Measurements from ENCODE around the gene FAIM2.
"Not testable (repeated sequence)": the region's sequence is repeated elsewhere in the genome, so short reads cannot be mapped to it uniquely, and the experiment has no call there.

The FAIM2 gene

DNA sequence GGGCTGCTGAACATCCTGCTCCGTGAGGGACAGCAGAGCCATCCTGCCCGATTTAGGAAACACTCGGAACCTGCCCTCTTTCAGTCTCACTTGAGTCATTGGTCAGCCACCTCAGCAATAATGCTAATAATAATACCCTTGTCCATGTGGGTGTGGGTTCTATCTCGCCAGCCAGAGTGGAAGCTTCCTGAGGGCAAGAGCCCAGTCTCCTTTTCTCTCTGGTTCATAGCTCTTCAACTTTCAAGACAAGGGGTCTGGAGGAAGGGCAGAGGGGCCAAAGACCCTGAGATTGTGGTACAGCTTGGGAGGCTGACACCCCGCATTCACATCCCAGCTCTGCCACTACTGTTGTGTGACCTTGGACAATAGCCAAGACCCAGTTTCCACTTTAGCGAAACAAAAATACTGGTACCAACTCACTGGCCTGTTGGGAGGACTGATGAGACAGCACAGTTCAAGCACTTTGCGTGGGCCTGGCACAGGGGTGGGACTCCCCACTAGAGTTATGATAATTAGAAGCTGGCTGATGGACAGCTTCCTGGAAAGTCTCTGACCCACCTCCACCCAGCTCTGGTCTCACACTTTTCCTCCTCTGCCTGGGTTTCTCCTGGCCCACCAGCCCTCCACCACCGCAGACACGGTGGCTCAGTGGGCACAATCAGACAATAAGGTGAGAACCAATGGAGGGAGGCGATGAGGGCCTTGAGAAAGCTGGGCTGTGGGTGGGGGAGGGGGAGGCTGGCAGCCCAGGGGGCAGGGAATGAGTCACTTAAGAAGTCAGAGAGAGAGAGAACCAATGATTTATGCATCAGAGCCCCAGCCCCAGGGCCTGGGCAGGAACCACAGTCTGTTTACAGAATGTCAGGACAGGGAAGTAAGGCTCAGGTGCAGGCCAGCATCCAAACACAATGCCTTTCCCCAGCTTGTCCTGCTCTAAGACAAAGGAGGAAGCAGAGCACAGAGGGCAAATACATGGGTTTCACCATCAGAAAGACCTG is 9.6 kb downstream of the FAIM2 start:
- DNase-seq: peak; percentile 42

DNA sequence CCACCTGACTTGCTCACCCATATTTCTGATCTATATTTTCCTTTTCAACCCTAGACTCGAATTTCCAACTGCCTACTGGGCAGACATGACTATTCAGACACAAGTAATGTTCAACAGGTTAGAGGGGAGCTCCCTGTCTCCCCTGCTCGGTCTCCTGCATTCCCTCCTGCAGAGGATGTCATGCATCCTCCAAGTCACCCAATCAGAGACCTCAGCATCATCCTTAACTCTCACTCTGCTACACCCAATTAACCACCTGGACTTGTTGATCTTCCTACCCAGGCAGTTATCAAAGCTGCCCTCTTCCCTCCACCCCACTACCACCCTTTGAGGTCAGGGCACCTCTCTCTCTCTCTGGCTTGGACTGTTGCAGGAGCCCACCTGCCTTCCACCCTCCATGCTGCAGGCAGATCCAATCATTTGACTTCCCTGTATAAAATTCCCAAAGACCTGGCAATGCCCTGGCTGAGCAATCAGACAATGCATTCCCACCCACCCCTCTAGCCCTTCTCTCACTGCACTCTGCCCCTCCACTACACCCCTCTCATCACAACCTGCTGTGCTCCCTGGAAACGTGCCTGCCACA is 10.9 kb downstream of the FAIM2 start:
- no peak for DNase-seq

DNA sequence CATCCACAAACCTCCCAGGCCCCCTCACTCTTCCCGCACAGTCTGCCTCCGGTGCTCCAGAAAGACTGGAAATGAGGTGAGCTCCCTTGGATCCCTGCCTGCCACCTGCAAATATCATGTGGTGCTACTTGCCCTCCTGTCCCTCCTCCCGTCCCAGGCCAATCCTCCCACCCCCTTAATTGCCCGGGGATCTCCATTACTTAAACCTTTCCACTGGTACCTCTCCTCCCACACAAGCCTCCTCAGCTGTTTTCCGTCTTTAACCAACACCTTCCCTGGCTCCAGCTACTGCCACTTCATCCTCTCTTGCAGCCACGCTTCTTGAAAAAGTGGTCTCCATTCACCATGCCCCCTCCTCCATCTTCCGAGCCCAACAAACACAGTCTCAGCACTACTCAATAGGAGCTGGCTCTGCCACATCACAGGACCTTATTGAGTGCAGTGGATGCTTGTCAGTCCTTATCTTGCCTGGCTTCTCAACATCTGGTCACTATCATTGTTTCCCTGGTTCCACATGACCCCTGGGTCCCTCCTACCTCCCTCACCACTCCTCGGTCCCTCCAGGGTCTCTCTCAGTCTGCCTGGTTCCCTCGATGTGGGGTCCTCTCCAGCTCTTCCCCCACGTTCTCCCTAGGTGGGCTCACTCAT is 11.5 kb downstream of the FAIM2 start:
- DNase-seq: no peak

DNA sequence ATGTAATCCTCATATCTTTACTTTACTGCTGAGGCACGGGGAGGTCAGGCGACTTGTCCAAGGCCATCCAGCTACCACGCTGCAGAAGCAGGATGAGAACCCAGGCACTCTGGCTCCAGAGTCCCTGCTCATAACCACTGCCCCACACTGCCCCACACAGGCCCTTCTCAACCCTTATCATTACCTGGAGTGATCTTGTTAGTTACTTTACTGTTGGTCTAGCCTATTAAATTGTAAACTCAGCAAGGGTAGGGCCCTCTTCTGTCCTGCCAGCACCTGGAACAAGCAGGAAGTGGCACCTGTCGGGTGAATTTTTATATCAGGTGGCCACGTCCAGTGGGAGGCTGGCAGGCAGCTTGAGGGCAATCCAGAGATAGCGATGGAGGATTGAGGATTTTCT is 12.2 kb downstream of the FAIM2 start:
- peak; percentile 12 for DNase-seq

DNA sequence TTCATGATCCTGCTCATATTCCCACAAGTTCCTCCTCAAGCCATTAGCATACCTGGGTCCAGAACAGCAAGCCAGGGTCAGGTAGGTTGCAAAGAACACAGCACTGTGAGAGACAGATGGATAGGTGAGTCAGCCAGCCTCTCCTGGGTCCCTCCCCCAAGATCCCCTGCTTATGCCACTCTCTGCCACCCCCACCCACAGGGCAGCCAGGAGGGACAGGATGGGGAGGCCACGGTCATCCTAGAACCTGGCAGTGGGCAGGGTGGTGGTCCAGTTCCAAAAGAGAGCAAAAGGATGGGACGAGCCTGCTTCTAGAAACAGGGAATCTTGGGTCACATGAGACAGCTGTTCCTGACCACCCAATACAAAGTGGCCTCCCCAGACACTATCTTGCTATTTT is 12.7 kb downstream of the FAIM2 start:
- no peak for DNase-seq

DNA sequence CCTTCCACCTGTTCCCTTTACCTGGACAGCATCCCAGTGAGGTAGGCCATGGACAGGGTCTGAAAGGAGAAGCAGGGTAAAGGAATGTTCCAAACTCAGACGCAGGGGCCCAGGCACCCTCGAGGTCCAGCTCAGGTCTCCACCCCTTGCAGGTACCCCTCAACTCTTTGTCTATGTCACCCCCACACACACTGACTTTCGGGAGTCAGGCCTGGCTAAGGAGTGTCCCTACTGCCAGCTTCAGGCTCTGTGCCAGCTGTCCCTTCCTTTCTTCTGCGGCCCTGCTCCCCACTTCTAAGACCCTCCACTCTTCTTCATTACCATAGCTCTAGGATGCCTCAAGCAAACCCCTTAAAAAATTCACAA is 13.6 kb downstream of the FAIM2 start:
- no peak for DNase-seq

DNA sequence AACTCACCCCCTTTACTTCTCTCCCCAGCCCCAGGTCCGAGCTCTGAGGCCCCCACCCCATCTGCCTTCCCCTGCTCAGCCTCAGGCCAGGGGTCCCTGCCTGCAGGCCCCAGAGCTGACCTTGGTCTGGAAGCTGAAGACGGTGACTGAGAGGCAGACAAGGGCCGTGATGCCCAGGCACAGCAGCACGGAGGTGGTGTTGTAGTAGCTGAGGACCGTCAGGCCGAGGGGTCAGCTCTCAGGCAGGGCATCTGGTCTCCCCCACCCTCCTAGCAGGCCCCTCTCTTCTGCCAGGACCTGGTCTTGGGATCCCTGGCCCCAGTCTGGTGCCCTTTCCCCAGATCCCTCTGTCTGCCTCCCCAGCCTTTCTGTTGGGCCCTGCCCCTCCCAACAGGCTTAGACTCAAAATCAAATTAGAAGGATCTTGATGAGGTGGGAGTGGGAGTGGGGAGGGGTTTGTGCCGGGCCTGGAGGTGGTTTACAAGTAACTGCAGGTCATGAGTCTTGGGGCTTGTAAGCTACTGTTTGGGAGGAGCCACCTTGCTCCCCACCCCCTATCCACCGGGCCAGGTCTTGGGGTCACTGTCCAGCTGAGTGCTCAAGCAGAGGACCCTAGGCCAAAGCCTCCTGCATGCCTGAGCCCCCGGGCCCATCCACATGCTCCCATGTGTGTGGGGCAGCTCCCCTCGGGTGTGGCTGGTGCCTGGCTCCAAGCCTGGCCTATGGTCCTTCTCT is 14.2 kb downstream of the FAIM2 start:
- no peak for DNase-seq

DNA sequence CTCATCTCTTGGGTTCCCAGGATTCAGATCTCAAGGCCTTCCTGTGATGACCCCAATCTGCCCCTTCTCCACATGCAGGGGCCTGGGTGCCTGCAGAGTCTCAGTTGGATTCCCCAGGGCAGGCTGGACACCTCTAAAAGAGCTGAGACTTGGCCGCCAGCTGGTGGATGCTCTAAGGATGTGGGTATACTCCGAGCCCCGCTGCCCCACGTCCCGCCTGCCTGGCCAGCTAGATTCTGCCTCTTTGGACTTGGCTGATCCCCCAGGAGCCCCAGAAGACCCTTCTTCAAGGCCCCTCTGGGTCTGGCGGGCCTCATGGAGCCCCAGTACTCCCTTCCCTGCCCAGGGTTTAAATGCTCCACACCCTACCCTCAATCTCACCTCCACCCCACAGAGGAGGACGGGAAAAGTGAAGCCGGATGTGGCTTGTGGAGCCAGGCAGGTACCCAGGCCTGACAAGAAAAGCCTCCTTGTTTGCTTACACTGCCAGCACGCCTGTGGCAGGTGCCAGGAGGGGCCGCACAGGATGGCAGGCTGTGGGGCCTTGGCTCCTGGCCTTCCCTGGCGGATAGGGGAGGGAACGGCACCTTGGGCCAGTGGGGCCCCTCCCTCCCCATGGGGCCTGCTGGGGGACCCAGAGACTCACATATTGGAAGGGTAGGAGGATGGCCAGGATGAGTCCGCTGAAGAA is 15.1 kb downstream of the FAIM2 start:
- peak; percentile 87 for DNase-seq

DNA sequence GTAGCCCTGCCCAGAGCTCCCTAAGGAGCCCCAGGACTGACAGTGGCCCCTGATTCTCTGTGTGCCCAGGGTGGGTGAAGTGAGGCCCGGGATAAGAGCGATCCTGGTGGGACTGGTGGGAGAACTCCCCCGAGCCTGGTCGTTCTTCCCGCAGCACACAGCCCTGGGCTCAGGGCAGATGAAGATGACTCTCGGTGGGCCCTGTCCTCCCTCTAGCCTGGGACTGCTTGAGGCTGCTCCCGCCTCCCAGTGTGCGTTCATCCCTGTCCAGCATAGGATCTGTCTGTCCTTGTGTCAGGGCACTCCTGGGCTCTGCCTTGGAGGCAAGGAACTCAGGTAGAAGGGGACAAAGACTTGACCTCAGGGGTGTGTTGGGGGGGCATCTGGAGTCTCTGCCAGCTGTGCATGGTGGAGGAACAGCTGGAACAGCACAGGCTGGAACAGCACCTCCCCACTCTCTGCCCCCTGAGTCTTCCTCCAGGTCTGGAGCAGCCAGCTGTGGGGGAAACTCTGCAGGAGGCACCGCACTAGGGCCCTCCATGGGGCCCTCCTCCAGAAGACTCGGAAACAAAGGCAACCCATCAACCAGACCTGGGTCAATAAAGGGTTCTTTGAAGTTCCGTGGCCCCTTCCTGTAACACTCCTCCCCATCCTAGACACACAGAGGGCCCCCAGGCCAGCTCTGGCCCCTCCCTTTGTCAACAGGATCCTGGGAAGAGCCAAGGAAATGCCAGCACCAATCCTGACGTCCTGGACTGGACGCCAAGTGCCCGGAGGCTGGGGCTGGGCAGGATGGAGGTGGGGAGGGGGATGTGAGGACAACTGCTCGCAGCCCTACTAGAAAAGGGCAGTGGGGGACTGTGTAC is 15.9 kb downstream of the FAIM2 start:
- DNase-seq: no peak

DNA sequence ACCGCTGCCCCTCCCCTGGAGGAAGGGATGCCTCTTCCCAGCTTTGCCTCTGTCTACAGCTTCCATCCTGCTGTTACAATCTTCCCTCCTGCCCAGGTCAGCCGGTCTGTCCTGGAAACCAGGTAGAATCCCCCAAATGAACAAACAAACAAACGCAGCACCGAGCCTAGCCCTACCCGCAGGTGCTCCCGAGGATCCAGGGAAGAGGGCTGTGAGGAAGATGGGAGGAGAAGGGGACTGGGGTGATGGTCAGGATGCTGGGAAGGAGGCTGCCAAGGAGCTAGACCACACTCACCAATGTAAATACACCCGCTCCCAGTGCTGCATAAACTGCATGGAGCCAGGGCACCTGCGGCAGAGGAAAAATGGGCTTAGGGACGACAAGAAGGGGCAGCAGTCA is 16.6 kb downstream of the FAIM2 start:
- DNase-seq: no peak

DNA sequence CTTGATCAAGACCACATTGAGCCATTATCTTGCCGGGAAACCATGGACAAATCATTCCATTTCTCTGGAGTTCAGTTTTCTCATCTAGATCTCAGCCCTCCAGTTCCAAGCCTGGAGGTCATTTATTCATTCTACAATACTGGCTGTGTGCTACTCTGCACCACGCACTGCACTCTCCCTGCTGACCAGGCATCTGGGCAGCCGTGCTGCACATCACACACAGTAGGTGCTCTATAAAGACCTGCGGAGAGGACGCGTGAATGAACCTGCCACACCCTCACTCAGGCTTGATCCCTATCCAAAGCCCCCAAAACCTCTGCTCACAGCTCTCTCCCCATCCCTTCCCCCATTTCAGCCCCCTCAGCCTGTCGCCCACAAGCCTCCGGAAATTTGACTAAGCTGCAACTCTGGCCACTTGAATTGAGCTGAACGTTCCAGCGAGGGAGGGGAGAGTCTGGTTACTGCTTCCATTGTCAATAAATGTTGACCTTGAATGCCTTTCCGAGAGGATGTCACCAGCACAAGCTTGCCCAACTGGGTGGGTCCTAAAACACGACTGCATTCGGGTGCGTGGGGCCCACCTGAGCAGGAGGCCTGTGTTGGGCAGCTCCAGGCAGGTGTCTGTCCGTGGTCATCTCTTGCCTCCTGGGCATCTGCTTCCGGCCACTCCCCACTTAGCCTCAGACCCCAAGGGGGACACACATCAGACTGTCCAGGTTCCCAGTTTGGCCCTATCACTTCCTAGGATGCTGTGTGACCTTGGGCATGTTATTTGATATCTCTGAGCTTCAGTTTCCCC is 17.8 kb downstream of the FAIM2 start:
- DNase-seq: peak; percentile 43

DNA sequence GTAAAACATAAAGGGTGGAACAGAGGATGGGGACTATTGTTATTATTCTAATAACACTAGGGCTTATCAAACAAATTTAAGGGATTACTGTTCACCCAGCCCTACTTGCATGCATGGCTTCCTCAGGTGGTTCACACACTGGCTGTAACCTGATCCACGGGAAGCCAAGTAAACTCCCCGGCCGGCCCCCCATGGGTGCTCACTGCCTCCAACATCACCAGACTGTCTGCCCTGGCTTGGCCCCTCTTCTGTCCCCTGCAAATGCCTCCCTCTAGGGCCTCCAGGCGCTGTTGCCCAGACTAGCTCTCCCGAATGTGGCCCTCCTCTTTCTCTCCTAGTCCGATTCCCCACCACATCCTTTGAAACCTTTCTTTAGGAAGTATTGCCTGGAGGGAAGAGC is 18.6 kb downstream of the FAIM2 start:
- DNase-seq: peak; percentile 23

DNA sequence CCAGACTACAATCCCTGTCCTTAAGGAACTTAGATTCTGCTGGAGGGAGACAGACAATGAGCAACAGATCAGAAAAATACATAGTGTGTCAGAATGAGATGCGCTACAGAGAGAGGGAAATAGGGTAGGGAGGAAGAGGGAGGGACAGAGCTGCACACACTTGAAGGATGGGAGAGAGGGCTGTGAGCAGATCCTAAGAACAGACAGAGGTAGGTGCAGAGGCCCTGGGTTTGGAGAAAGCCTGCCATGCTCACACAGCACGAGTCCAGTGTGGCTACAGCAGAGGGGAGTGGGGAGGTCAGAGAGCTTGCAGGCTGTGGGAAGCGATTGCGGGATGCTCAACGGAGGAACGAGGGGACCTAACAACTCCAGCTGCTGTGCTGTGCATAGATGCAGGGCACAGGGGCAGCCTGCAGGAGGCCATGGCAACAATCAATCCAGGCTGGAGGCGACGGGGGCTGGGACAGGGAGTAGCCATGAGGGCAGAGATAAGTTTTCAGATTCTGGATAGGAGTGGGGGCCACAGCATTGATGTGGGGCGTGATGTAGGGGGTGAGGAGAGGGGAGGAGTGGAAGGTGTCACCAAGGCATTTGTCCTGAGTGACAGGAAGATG is 20.7 kb downstream of the FAIM2 start:
- no peak for DNase-seq

DNA sequence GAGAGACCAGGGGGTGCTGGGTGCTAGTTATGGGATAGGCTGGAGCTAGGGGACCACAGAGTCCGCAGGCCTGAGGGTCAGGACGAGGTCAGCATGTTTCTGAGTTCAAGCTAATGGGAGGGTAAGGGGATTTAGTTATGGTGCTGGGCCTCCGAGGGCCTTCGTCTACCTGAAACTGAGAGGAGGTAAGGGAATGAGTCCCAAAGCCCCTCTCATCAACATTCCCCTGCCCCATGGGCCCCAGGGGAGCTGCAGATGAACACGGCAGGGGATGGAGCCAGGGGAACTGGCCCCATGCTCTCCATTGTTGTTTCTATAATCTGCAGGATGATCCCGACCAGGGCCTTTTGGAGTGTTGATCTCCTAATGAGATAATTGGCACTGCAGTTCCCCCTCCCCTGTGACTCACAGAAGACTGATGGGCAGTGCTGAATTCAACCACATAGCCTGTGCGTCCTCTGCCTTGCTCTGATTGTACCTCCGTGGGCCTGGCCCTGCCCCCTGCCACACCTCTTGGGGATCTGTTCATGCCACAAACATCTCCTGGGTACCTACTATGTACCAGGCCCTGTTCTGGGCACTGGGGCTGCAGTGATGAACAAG is 21.4 kb downstream of the FAIM2 start:
- DNase-seq: no peak

DNA sequence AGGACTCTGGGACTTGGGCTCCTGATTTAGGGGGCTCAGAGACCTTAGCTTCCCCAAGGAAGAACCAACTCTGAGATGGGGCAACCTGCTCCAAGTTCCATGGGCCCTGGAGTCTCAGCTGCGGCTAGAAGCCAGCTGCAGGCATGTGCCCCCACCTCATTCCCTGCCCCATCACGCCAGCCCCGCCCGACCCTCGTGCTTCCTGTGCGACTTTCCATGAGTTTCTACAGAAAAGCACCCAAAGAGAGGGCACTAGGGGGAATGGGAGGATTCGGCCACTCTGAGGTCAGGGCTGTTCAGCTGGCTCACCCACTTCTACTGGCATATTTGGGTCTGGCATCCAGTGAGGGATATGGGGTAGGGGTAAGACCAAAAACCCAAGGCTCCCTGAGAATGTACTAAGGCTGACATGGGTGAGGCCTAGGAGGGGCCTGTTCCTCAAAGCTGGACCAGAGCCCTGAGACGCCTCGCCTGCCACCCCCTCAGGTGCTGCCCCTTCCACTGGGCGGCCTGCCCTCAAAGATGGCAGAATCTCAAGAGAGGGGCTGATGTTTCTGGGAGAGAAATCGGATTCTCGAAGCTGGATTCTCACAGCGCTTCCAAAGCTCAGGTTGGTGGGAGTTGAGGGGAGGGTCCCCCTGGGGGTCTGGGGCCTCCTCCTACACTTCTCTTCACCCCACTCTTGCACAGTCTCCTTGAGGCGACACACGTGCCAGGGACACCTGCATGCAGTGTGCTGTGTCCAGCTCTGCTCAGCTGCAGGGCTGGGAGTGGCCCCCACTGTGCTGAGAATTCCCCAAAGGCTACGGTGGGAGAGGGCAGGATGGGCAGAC is 22.1 kb downstream of the FAIM2 start:
- no peak for DNase-seq

DNA sequence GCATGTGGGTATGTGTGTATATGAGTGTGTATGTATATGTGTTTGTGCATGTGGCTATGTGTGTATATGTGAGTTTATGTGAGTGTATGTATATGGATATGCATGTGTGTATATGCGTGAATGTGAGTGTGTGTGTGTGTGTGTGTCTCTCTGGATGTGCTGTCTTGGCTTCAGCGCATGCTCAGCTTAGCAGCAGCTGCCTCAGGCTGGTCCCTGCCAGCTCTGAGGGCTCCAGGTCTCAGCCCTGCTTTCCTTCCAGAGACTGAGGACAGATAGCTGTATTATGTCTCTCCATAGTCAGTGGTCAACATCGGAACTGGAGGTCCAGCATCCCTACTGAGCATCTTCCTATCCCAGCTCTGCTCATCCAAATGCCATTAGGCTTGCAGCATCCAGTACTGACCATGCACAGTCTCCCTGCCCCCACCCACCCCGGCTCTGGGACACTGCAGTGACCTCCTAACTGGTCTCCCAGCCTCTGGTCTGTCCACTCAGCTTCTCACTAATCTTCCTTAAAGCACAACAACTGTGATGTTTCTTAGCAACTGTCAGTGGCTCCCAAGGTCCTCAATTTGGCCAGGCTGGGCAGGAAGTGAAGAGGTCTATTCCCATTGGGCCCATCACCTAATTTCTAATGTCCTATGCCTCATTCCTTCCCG is 22.8 kb downstream of the FAIM2 start:
- DNase-seq: no peak

DNA sequence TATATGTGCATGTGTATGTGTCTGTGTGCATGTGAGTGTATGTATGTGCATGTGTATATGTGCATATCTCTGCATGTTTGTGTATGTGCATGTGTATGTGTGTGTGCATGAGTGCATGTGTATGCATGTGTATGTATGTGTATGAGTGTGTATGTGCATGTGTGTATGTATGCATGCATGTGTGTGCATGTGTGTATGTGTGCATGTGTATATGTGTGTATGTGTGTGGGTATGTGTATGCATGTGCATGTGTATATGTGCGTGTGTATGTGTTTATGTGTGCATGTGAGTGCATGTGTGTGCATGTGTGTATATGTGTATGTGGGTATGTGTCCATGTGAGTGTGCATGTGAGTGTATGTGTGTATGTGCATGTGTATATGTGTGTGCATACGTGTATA is 24.6 kb downstream of the FAIM2 start:
- DNase-seq: not testable (repeated sequence)

DNA sequence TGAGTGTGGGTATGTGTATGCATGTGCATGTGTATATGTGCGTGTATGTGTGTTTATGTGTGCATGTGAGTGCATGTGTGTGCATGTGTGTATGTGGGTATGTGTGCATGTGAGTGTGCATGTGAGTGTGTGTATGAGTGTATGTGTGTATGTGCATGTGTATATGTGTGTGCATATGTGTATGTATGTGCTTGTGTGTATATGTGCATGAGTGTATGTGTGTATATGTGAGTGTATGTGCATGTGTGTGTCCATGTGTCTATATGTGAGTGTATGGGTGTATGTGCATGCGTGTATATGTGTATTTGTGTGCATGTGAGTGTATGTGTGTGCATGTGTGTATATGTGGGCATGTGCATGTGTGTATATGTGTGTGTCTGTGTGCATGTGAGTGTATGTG is 25.7 kb downstream of the FAIM2 start:
- DNase-seq: no peak

Measured in DMS153 (cell line).